HG03457 (cell line): ENCODE results near the gene WDFY4.

ENCODE experiments used
- ATAC-seq: cut with Tn5 transposase; IDR thresholded peaks from one replicate; pipeline ENCODE4 v1.9.1; 2021; ENCODE audit warnings: moderate number of reproducible peaks; ENCODE audit not compliant: unreplicated experiment

Gene WDFY4

GRCh38 chr10:48938990-48939536 lies 254.4 kb downstream of the WDFY4 start:
- ATAC-seq: no peak

GRCh38 chr10:48939790-48940325 lies 255.2 kb downstream of the WDFY4 start, which contains the start of gene LRRC18:
TSS of gene LRRC18 (minus strand) at chr10:48939840. CDS start at chr10:48914155, 25,685 bp downstream.
- no peak for ATAC-seq

- no peak for ATAC-seq
Measured at GRCh38 chr10:48940372-48940771, 255.7 kb downstream of the WDFY4 start.

- no peak for ATAC-seq
Measured at GRCh38 chr10:48940958-48941357, 256.3 kb downstream of the WDFY4 start.

GRCh38 chr10:48941427-48942075 lies 256.9 kb downstream of the WDFY4 start:
- ATAC-seq: no peak

GRCh38 chr10:48943096-48943495 lies 258.4 kb downstream of the WDFY4 start:
- ATAC-seq: no peak

GRCh38 chr10:48944171-48944570 lies 259.5 kb downstream of the WDFY4 start:
- ATAC-seq: no peak

- ATAC-seq: no peak
Measured at GRCh38 chr10:48945441-48946130, 260.9 kb downstream of the WDFY4 start.

GRCh38 chr10:48946332-48946731 lies 261.7 kb downstream of the WDFY4 start:
- ATAC-seq: no peak

GRCh38 chr10:48946891-48947500 lies 262.3 kb downstream of the WDFY4 start:
- ATAC-seq: no peak

- ATAC-seq: no peak
Measured at GRCh38 chr10:48947690-48948469, 263.2 kb downstream of the WDFY4 start.

- ATAC-seq: no peak
Measured at GRCh38 chr10:48948470-48949037, 263.9 kb downstream of the WDFY4 start.

GRCh38 chr10:48951707-48952106 lies 267.0 kb downstream of the WDFY4 start:
- no peak for ATAC-seq

GRCh38 chr10:48957361-48958151 lies 272.9 kb downstream of the WDFY4 start:
- ATAC-seq: no peak

GRCh38 chr10:48958598-48959190 lies 274.0 kb downstream of the WDFY4 start:
- ATAC-seq: no peak

GRCh38 chr10:48964038-48964437 lies 279.4 kb downstream of the WDFY4 start:
- ATAC-seq: no peak

GRCh38 chr10:48965460-48965859 lies 280.8 kb downstream of the WDFY4 start:
- ATAC-seq: no peak

- ATAC-seq: no peak
Measured at GRCh38 chr10:48968036-48968435, 283.4 kb downstream of the WDFY4 start.

- ATAC-seq: no peak
Measured at GRCh38 chr10:48970046-48970445, 285.4 kb downstream of the WDFY4 start.
